ENCODE data around the gene FADS2. TPM values are rescaled to one million over a fixed set of nuclear protein-coding genes. Genes with fewer than 3 reads are reported as not detected.

The FADS2 gene
- total RNA-seq, 1 donor from 2014 or later: 46.2 TPM

DNA sequence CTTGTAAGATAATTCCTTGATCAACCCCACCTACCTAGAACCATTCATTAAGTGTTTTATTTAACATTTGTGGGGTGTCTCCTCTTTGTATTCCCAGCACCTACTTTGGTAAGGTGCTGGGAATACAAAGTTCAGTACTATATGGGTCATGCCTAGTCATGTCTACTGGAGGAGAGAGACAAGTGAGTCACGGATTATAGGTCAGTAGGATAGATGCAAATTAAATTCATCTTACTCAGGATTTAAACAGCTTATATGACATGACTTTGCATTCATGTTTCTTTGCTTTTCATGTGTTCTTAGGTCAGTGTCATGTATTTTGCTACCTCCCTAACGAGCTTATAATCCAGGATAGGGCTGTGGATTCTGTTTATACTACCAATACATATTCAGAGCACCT lies 7.9 kb upstream of the FADS2 start:
- no peak for DNase-seq (ENCODE audit: low spot score)

DNA sequence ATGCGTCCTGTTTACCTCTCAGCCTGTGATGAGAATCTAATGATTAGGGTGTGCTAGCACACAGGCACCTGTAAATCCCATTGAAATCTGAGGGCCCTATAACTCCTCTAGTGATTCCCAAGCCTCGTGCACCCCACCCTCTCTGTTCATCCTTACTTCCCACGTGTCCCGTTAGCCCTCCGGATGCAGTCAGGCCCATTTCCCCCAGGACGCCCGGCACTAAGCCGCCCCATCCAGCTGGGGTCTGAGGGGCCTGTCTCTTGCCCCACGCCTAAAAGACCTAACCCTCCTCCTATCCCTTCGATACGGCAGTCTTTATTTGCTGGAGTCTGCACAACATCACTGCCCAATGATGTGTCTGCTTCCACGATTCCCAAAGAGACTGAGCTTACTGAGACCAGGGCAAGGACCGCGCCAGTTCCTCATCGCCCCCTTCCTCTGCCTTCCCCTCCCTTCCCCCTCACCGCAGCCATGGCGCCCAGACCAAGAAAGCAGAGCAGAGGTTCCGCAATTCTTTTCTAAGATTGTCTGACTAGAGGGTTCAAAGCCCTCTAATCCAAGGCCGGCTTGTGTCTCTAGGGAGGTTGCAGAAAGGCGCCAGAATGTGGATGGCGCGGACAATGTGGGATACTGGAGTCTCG lies 1.1 kb upstream of the FADS2 start:
- no peak for DNase-seq (ENCODE audit: low spot score)

DNA sequence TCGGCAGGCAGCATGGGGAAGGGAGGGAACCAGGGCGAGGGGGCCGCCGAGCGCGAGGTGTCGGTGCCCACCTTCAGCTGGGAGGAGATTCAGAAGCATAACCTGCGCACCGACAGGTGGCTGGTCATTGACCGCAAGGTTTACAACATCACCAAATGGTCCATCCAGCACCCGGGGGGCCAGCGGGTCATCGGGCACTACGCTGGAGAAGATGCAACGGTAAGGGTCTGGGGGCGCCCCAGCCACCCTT lies 204 bp downstream of the FADS2 start:
- no peak for DNase-seq (ENCODE audit: low spot score)

DNA sequence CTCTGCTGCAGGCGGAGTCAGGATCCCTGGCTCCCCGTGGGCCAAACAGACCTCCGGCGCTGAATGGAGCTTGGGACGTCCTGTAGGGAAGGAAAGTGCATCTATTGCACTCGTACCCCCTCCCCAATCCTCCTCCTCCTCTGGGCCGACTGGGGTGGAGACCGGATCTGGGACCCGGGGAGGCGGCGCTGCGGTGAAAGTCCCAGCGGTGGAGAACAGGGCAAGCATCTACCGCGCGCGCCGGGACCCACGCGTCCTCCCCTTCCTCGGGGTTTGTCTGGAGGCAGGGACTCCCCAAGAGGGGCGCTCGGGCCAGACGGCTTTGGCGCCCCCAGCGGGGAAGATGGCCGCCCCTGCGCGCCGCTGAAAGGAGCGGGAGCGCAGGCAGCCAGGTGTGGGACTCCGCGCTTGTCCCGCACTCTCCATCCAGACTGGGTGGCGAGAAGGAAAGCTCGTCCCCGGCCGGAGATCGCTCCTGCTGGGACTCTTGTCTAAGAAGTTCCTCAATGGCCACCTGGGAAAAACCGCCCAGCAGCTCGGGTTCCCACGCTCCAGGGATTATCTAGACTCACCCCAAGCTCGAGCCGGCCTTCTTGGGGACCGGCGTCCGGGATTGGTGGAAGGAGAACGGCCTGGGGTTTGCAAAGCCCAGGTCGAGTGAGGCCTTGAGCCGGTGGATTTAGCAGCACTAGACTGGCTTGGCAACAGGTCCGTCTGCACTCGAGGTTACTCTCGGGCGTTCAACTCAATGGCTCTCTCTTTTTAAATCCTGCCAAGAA lies 718 bp downstream of the FADS2 start:
- DNase-seq (ENCODE audit: low spot score): peak; percentile 76

DNA sequence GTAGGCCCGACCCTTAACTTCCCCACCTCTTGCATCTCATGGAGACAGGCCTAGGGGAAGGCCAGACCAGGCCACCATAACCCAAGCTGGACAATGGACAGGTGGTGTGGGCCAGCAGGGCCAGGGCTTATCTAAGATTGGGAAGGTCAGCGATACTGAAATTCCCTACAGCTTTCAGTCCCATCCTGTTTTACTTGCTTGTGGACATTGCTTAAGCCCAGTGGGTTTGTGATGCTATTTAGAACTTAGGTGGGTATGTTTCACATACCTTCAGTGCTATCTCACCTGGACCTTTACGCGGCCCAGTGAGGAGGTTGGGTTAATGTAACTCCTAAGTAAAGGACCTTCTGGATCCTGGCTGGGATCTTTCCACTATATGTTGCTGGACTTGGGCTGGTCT lies 1.7 kb downstream of the FADS2 start:
- no peak for DNase-seq (ENCODE audit: low spot score)

DNA sequence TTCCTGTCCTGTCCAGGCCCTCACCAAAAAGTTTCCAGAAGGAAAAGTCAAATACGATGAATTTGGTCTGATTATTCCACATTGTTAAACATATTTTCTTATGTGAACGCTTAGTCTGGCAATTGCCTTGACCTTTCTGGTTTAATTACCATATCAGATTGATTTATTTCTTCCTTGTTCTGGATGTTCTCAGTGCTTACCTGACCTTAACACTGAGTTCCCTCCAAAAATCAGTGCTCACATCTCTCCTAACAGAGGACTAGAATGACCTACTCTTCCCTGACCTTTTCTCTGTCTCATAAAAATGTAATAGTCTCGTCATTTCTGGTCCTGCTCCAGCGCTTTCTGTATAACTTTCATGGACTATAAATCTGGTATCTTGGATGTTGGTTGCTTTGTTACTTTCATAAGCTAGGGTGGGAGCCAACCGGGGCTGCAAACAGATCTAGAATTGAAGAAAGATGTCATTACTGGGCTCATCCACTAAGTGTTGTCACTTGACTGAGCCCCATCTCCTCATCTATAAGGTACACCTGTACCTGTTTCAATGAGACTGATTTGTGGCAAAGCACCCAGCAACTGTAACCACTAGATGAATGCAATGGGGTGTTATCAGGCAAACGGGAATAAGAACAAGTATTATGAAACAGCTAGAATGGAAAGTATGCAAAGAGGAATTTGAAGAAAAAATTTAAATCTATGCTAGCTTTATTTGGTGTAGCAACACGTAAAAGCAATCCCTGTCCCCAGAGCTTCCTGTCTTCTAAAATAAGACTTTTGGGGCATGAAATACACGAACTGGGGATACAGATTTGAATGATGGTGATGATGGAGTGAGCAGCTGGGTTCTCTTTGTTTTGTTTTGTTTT lies 2.4 kb downstream of the FADS2 start:
- DNase-seq (ENCODE audit: low spot score): peak; percentile 63

DNA sequence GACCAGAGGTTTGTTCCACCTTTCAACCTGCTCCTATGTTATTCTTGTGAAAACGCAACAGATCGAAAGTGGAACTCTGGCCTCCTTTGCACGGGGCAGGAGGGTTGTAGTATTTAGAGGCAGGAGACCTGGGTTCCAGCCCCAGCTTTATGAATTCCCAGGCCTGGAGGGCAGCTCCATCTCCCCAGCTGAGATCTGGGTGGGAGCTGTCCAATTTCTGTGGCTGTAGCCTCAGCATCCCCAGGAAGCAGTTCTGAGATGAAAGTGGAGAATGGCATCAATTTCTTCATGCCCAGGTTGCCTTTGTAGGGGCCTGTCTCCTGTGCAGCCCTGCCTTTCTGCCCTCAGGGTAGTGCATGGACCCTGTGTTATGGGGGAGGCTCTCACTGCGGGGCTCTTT lies 4.1 kb downstream of the FADS2 start:
- DNase-seq (ENCODE audit: low spot score): no peak

DNA sequence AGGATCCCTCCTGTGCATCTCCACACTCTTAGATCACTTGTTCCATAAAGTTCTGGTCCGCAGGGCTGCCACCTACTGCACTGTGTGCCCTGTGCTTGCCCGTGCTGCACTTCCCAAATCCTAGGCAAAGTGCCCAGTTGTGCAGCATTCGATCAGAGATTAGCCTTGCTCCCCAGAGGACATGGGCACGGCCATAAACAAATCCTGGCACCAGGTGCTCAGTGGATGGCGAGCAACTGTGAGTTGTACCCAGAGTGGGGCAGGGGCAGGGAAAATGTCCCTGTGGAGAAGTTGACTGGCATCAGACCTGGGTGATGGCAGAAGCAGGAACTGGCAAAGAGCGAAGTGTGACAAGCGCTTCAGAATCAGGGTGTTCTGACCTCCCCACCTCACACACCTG lies 4.7 kb downstream of the FADS2 start:
- no peak for DNase-seq (ENCODE audit: low spot score)

DNA sequence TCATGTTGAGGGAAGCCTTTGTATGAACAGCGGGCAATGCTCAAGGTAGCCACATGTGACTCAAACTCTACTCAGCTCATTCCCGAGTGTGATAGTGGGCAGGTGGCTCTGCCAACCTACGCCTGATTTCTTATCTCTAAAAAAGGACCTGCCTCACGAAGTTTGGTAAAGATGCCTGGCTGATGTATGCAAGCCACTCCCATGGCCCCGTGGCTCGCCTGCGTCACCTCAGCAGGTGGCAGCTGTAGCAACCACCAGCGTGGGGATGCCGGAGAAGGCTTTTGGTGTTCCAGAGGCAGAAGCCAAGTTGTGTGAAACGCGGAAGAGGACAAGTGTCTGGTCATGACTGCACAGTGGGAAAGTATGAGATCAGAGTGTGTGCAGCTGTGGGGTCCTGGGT lies 5.4 kb downstream of the FADS2 start:
- DNase-seq (ENCODE audit: low spot score): no peak

DNA sequence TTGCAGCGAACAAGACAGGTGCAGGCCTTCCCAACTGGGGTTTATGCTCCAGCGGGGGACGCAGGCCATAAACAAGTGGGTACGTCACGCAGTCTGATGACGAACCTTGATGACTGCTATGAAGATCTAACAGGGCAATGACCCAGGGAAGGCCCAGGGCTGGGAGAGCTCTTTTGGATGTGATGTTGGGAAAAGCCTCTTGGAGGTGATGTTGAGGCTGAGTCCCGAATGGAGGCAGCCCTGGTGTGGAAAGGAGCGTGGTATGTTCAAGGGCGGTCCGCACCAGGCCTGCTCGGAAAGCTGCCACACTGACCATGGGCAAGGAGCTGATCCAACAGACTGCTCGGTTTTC lies 5.8 kb downstream of the FADS2 start:
- no peak for DNase-seq (ENCODE audit: low spot score)

DNA sequence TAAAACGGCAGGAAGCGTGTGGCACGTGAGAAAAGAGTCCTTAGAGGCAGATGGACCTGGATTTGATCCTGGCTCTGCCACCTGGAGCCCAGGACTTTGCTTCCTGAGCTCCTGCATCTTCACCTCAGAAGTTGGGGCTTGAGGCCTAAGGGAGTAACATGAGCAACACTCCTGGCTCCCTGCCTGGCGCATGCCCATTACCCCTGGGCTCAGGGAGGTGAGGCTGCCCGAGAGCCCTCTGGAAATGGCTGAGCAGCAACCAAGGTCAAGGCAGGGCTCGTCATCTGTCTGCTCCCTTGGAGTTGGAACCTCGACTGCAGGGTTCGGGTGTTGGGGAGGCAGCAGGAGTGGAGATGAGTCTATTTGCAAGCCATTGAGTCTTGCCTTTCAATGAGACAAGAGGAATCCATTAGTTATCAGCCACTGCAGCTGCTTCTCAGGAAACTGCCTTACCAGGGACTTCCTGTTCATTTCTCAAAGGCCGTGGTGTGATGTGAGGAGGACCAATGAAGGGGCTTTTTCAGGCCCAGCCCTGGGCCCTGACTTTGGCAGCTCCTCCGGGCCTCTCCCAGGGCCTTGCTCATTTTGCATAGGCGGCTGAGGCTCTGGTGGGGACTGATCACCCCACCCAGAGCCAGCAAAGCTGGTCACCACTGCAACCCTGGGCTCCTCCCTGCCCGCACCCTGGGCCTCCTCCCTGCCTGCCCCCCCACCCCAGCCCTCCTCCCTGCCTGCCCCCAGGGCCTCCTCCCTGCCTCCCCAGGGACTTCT lies 6.4 kb downstream of the FADS2 start:
- DNase-seq (ENCODE audit: low spot score): peak; percentile 96

DNA sequence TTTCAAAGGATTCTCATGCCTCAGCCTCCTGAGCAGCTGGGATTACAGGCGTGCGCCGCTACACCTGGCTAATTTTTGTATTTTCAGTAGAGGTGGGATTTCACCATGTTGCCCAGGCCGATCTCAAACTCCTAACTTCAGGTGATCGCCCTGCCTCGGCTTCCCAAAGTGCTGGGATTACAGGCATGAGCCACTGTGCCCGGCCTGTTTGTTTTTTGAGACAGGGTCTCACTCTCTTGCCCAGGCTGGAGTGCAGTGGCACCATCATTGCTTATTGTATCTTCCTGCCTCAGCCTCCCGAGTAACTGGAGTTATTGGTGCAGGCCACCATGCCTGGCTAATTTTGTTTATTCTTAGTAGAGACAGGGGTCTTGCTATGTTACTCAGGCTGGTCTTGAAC lies 8.1 kb downstream of the FADS2 start:
- no peak for DNase-seq (ENCODE audit: low spot score)

DNA sequence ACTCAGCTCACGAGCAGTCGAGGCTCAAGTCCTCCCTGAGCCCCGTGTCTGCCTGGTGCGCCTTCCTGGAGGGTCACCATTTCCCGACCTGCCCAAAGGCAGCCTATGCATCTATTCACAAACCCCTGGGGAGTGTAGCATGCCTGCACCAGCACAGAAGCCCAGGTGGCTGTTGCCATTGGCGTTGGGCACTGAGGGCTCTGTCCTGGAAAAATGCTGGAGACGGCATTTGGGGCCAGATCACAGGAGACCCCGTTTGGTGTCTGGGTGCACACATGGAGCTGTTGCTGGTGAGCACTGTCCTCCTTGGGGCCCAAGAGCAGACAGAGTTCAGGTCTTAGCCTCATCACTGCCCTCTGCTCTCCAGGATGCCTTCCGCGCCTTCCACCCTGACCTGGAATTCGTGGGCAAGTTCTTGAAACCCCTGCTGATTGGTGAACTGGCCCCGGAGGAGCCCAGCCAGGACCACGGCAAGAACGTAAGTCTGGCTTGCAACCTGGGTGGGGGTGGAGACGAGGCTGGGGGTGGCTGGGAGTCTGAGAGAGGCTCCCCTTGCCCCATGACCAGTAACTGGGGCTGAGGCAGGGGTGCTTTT lies 9.4 kb downstream of the FADS2 start:
- DNase-seq (ENCODE audit: low spot score): no peak

DNA sequence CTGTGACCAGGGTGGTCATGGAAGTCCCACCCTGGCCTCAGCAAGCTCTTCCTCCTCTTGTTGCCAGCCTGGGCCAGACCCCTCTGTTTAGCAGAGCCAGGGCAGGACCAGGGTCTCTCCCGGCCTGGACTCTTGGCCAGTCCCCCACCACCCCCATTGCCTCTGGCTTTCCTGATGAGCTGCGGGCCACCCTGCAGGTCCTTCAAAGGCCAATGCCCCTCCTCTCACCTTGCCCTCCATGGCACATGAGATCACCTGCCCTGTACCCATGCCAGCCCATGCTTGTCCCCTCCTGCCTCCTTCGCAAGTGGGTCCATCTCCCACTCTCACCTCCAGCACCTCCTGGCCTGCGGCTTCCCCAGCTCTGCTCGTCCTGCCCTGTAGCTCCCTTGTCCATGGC lies 10.4 kb downstream of the FADS2 start:
- no peak for DNase-seq (ENCODE audit: low spot score)

DNA sequence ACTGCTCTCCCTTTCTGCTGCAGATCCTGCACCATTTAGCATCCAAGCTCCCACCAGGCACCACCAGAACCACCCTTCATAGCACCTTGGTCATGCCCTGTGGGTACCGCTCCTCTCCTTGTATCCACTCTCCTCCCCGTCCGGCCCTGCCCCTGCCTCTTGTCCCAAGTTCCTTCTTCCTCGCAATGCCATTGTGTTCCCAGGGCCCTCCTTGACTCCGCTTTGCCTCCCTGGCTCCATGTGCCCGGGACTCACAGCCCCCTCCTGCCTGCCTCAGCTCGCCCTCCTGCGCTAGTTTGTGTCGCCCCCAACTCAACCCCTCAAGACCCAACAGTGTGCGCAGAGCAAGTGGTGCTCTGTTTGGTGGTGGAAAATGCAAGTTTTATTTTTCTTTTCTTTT lies 10.8 kb downstream of the FADS2 start:
- DNase-seq (ENCODE audit: low spot score): no peak

DNA sequence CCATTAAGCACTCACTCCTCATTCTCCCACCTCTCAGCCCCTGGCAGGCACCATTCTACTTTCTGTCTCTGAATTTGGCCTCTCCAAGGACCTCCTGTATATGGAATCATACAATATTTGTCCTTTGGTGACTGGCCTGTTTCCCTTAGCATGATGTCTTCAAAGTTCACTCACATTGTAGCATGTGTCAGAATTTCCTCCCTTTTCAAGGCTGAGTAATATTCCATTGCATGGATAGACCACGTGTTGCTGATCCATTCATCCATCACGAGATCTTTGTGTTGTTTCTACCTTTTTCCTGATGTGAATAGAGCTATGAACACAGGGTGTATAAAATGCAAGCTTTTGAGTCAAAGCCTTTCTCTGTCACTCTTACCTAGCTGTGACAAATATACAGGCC lies 11.6 kb downstream of the FADS2 start:
- no peak for DNase-seq (ENCODE audit: low spot score)

DNA sequence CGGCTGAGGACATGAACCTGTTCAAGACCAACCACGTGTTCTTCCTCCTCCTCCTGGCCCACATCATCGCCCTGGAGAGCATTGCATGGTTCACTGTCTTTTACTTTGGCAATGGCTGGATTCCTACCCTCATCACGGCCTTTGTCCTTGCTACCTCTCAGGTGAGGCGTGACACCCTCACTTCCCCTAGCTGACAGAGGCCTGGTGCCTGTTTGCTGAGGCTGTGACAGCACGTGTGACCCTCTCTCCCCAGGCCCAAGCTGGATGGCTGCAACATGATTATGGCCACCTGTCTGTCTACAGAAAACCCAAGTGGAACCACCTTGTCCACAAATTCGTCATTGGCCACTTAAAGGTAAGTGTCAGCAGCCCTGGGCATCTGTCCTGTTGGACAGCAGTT lies 12.3 kb downstream of the FADS2 start:
- DNase-seq (ENCODE audit: low spot score): no peak

DNA sequence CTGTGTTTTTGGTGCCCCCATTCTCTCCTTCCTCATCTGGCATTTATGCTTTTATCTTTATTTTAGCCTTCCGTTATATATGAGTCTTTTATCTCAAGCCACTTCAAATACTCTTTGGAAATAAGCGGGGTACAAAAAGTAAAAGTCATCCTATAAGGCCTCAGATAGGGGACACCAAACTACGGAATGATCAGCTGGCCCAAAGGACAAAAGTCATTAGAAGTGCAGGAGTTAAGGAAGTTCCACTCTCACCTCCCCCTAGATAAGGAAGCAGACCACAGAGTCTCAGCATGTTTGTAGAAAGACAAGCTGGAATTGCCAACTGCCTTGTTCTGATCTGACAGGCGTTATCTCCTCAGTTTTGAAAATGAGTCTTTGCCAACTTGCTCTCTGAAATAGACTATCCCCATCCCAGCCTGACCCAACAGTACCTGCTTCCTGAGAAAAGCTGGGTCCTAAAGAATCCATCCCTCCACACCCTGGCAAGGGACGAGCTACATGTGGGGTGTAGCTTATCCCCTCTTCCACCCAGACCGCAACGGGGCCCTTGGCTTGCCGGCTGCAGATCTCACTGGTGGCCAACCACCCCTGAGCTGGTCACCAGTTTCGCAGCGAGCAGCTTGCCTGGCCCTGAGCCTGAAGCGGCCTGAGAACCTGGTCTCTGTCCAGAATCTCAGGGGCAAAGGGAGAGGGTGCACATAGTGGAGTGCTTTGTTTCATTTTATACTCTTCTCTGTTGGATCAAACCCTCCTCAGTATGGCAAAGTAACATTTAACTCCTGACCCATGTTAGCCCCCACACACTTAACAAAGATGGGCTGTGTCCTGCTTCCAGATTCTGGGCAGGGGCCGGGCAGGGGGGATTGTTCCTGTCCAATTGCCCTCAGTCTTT lies 13.8 kb downstream of the FADS2 start:
- DNase-seq (ENCODE audit: low spot score): no peak

DNA sequence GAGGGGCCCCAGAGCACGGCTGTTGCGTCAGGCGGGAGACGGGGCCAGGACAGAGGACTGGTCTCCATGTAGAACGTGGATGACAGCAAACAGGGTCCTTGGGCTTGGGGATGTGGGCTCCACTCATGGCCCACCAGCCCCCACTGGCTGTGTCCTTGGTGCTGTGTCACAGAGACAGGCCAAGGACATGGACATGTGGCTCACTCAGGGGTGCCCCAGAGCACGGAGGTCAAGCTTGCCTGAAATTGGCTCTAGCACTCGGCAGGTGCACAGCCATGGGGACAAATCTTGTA lies 14.4 kb downstream of the FADS2 start:
- no peak for DNase-seq (ENCODE audit: low spot score)

DNA sequence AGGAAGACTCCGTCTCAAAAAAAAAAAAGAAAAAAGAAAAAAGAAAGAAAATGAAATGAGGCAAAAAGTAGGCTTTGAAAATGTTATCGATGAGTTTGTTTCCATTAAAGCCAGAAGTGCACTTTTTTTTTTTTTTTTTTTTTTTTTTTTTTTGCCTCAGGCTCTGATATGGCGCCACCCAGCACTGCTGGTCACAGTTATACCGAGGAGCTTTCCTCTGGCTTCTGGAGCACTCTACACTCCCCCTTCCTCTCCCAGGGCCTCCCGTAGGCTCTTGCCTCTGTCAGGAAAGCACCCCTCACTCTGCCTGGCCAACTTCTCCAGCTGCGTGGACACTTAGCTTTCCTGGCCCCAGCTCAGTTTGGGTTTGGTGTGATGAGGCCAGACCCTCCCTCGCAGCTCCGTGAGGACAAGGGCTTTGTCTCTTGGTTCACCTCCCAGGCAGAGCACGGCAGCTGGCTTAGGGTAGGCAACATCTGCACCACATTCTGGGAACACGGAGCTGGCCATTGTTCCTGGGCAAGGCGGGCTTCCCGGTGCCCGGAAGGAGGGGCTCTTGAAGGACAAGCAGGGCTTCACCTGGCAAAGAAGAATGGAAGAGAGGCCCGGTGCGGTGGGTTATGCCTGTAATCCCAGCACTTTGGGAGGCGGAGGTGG lies 16.9 kb downstream of the FADS2 start:
- DNase-seq (ENCODE audit: low spot score): no peak
